Stimulated activated naive CD4-positive, alpha-beta T cell (primary cell): Measurements from ENCODE around the gene MINDY3.

ENCODE experiments used
- DNase-seq, 6 experiments: peaks; one replicate each; lab custom pipeline; 2025; lab: John Stamatoyannopoulos, UW

Gene MINDY3

DNA sequence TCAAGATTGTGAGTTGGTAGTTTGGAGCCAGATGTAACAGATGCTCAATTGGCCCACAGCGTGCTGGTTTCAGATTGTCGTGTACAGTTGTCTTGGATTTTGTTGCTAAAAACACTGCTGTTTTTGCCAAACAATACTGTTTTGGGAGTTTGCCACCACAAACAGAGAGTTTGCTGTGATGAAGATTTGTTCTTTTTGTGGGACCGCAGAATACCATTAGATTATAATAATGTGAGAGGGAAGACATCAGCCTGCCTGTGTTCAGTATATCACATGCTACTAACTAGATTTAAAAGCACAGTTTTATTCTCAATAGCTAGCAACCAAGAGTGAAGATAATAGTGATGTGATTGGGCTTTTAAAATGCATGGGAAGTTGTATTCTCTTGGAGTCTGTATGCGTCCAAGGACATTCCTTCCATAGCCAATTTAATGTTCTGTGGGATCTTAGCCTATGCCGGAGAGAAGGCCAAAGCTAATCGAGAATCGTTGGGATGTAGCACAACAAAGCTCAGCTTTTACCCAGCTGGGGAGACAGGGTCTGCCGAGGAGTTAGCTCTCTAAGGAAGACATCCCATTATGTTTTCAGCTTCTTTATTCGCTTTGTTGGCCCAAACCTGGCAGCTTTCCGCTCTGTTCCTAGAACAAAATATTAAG is 121.9 kb downstream of the MINDY3 start:
- no peak for DNase-seq

DNA sequence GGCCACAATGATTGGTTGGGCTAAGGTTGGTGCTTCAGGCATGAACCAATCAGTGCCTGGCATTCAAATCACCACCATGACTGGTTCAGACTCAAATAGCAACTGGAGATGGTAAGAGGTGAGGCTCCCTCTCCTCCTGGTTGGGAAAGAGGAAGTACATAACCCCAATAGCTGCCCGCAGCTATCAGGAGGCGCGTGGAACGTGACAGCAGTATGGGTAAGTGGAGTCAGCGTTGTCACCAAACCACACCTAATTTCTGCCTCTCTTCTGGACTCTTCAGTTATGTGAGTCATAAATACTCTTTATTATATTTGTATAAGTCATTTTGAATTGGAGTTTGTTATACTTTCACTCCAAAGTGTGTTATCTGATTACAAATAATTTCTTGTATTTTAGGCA is 122.7 kb downstream of the MINDY3 start:
- no peak for DNase-seq

DNA sequence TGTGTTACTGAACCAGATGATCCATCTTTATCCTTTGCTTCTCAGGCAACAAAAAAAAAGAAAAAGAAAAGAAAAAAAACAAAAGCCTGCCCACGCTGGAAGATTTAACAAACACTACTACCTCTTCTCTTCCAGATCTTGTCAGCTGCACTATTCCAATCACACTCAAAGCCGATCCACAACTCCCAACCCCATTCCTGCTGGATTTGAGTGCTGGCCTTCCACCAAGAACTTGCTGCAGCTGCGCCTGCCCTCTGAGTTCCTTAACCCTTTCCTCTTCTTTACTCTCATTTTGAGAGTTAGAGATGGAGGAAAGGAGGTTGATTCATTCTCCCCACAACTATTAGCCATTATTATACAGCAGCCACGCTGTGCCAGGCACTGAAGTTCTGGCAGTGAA is 124.5 kb downstream of the MINDY3 start:
- no peak for DNase-seq

DNA sequence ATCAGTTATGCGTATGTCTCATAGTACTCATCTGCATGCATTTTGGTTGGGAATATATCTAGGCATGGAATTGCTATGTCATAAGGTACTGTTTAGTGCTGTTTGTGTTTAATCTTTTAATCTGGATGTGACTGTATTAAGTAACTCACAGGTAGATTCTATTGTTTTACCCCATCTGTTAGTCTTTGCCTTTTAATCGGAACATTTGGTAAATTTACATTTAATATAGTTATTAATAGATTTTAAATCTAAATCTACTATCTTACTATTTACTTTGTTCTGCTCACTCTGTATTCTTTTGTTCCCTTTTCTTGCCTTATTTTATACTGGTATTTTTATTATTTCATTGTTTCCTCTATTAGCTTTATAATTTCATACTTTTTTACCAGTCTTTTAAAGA is 130.0 kb downstream of the MINDY3 start:
- no peak for DNase-seq

DNA sequence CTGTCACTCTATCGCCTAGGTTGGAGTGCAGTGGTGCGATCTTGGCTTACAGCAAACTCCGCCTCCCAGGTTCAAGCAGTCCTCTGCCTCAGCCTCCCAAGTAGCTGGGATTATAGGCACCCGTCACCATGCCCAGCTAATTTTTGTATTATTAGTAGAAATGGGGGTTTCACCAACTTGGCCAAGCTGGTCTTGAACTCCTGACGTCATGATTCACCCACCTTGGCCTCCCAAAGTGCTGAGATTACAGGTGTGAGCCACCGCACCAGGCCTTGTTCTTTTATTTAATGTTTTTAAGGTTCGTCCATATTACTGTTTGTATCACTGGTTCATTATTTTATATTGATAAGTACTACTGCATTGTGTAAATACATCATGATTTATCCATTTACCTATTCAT is 130.4 kb downstream of the MINDY3 start:
- DNase-seq: no peak
